Activated CD4-positive, alpha-beta T cell treated with anti-CD3 and anti-CD28 coated beads, Interleukin-2, amount 50 U/mL, for 1 hour (primary cell): ENCODE results near the gene QRFP.

ENCODE experiments used
- DNase-seq: peaks from one replicate; pipeline ENCODE4 v3.0.0-alpha.2; 2020

QRFP gene

DNA sequence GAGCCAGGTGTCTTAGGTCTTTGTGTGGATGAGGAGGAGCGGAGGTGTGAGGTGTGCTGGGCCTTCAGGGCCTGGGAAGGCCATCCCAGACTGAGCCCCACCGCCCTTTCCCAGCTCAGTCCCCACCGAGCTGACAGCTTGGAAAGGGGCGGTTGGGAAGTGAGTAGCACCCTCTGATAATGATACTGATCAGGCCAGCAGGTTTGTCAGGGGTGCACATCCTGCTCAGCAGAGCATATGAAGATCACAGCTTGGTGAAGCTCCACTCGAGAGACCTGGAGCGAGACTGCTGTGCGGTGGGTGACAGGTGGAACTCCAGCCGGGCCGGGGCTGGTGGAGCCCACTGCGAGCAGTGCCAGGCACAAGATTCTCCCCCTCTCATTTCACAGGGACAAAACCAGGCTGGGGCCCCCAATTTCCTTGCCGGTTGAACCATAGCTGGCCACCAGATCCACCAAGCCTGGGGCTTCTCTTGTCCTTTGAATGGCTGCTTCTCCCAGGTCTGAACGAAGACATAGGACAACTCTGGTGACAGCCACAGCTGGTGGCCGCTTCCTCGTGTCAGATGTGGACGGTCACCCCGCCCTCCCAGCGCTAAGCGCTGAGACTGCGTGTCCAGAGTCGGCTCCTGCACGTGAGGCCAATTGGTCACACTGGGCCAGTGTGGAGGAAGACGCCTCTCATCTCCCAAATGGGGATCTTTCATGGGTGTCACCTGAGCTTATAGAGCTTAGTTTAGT lies 8.3 kb downstream of the QRFP start:
- no peak for DNase-seq

DNA sequence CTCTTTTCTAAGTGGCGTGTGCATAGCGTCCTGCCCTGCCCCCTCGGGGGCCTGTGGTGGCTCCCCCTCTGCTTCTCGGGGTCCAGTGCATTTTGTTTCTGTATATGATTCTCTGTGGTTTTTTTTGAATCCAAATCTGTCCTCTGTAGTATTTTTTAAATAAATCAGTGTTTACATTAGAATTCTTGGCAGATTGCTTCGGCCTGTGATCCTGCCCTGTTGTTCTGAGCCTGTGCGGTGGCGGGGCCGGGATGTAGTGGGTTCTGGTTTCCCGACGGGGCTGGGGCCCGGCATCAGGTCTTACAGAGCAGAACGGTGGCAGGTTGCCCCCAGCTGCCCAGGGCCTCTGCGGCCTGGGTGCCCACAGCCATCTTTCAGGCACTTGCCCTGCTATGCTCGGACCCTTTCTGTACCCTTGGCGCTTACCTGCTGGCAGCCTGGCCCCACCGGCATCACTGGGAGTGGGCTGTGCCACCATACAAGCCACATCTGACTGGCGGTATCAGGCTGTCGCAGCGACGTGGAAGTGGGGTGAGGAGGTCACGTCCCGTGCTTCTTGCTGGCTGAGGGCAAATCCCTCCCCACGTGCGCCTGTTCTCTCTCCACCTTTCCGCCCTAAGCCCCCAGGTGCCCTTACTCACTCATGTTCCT lies 9.0 kb downstream of the QRFP start:
- DNase-seq = no peak

DNA sequence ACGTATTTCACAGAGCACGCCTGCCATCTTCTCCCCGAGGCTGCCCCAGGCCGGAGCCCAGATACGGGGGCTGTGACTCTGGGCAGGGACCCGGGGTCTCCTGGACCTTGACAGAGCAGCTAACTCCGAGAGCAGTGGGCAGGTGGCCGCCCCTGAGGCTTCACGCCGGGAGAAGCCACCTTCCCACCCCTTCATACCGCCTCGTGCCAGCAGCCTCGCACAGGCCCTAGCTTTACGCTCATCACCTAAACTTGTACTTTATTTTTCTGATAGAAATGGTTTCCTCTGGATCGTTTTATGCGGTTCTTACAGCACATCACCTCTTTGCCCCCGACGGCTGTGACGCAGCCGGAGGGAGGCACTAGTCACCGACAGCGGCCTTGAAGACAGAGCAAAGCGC lies 9.6 kb downstream of the QRFP start:
- no peak for DNase-seq

DNA sequence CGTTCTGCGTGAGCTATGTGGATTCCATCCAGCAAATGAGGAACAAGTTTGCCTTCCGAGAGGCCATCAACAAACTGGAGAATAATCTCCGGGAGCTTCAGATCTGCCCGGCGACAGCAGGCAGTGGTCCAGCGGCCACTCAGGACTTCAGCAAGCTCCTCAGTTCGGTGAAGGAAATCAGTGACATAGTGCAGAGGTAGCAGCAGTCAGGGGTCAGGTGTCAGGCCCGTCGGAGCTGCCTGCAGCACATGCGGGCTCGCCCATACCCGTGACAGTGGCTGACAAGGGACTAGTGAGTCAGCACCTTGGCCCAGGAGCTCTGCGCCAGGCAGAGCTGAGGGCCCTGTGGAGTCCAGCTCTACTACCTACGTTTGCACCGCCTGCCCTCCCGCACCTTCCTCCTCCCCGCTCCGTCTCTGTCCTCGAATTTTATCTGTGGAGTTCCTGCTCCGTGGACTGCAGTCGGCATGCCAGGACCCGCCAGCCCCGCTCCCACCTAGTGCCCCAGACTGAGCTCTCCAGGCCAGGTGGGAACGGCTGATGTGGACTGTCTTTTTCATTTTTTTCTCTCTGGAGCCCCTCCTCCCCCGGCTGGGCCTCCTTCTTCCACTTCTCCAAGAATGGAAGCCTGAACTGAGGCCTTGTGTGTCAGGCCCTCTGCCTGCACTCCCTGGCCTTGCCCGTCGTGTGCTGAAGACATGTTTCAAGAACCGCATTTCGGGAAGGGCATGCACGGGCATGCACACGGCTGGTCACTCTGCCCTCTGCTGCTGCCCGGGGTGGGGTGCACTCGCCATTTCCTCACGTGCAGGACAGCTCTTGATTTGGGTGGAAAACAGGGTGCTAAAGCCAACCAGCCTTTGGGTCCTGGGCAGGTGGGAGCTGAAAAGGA lies 10.9 kb downstream of the QRFP start:
- no peak for DNase-seq

DNA sequence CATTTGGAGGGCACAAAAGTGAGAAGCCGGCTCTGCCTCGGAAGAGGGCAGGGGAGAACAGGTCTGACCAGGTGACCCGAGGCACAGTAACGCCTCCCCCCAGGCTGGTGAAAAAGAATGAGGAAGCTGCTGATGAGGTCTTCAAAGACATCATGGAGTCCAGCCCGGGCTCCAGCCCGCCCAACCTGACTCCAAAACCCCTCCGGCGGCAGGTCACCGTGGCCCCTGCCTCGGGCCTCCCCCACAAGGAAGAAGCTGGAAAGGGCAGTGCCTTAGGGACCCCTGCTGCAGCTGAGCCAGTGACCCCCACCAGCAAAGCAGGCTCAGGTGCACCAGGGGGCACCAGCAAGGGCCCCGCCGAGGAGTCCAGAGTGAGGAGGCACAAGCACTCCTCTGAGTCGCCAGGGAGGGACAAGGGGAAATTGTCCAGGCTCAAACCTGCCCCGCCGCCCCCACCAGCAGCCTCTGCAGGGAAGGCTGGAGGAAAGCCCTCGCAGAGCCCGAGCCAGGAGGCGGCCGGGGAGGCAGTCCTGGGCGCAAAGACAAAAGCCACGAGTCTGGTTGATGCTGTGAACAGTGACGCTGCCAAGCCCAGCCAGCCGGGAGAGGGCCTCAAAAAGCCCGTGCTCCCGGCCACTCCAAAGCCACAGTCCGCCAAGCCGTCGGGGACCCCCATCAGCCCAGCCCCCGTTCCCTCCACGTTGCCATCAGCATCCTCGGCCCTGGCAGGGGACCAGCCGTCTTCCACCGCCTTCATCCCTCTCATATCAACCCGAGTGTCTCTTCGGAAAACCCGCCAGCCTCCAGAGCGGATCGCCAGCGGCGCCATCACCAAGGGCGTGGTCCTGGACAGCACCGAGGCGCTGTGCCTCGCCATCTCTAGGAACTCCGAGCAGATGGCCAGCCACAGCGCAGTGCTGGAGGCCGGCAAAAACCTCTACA lies 11.8 kb downstream of the QRFP start:
- no peak for DNase-seq

DNA sequence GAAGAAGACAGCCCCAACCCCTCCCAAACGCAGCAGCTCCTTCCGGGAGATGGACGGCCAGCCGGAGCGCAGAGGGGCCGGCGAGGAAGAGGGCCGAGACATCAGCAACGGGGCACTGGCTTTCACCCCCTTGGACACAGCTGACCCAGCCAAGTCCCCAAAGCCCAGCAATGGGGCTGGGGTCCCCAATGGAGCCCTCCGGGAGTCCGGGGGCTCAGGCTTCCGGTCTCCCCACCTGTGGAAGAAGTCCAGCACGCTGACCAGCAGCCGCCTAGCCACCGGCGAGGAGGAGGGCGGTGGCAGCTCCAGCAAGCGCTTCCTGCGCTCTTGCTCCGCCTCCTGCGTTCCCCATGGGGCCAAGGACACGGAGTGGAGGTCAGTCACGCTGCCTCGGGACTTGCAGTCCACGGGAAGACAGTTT lies 12.5 kb downstream of the QRFP start:
- no peak for DNase-seq

DNA sequence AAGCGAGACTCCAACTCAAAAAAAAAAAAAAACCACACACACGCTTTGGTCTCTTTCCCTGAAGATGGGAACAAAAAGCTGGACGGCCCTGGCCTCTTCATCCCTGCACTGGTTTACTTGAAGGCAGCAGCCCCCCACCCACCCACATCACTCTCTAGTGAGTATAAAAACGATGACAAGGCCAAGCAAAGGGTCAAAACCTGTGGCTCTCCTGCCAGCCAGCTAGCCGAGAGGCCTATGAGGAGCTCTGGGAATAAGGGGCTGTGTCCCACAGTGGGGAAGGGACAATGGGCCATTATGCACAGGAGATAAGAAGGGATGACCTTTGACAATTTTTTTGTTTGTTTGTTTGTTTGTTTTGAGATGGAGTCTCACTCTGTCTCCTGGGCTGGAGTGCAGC lies 13.1 kb downstream of the QRFP start:
- DNase-seq = no peak

DNA sequence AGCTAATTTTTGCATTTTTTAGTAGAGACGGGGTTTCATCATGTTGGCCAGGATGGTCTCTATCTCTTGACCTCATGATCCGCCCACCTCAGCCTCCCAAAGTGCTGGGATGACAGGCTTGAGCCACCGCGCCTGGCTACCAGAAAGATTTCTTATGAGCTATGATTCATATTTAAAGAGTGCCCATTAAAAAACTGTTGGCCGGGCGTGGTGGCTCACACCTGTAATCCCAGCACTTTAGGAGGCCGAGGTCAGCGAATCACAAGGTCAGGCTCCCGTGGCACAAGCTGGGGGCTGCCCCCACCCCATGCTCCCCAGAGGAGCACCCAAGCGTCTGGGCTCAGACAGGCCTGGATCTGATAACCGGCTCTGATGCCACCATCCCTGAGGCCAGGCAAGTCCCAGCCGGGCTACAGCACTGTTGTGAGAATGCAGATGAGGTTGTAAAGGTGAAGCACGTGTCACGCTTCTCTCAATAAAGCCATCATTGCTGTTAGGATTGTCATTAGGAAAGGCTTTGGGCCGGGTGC lies 13.9 kb downstream of the QRFP start:
- no peak for DNase-seq

DNA sequence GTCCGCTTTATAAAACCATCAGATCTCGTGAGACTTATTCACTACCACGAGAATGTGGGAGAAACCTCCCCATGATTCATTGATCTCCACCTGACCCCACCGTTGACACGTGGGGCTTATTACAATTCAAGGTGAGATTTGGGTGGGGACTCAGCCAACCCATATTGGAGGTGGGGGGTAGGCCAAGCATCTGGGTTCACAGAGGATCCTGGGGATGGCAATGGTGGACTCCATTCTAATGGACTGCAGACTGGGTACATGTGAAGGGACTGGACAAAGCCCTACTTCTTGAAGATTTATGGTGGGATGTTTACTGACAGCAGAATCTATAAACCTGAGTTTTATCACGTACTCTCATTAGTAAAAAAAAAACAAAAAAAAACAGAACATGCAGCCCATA lies 15.1 kb downstream of the QRFP start:
- no peak for DNase-seq

DNA sequence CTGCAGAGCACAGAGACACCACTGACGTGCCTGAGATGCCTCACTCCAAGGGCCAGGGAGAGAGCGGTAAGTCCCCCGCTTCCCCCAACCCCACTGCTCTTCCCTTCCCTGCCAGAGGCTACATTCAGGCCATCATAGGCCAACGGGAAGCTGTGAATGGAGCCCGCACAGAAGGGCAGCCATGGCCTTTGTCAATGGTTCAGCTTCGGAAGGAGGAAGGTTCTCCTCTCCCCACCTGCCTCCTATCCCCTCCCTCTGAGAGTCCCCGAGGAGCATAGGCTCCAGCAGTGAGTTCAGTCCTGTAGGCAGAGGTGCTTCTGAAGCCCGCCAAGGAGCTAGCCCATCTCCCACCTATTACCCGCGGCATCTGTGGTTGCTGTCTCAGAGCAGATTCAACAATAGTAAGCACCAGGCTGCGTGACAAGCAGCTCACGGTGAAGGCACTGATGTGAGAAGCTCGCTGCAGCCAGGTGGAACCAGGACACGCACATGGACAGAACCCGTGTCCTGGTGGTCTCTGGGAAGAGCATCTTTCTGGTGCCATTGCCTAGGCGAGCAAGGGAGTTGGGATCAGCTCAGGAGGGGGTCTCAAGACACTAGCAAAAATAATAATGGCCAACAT lies 15.9 kb downstream of the QRFP start:
- no peak for DNase-seq

DNA sequence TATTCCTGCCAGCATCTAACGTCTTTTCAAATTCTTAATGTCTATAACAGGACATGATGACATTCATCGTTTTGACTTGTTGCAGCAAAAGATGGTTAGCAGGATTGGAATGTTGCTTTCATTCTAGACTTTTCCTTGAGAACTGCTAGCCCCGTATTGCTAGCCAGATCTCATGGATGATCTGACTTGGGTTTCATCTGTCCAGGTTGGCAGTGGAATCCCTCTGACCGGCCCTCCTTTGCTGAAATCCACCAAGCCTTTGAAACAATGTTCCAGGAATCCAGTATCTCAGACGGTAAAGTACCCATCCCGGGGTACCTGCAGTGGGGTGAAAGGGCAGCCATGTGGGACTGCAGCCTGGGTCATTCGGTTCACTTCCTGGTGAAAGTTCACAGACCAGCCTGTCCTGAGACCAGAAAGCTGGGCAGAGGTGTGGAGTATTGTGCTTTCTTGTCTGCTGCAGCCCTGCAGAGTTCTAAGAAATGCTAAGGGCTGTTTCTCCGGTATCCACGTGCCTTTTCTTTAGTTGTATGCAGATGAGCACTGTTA lies 16.7 kb downstream of the QRFP start:
- no peak for DNase-seq

DNA sequence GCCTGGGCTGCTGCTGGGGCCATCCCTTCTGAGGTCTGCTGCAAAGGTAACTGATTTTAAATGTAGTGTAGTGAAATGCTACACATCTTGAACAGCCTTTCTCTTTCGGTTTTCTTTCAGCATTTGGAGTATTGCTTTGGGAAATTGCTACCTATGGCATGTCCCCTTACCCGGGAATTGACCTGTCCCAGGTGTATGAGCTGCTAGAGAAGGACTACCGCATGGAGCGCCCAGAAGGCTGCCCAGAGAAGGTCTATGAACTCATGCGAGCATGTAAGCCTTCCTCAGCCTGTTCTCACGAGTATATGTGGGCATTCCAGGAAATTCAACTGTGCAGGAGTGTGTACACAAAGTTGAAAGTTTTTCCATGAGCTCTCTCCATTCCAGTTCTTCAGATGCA lies 18.3 kb downstream of the QRFP start:
- no peak for DNase-seq

DNA sequence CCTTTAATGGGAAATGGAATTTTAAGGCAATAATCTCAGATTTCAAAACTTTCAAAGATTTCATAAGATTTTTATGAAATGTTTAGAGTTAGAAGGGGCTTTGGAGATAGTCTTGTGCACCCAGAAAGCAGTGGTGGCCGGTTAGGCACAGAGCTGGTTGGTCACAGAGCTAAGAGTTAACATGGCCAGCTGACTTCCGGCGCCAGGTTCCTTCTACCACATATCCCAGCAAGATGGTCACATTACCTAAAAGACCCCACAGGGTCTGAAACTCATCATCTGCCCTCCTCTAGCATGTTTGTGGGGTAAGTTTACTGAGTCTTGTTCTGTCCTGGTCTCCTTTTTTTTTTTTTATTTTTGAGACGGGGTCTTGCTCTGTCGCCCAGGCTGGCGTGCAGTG lies 19.3 kb downstream of the QRFP start:
- no peak for DNase-seq

DNA sequence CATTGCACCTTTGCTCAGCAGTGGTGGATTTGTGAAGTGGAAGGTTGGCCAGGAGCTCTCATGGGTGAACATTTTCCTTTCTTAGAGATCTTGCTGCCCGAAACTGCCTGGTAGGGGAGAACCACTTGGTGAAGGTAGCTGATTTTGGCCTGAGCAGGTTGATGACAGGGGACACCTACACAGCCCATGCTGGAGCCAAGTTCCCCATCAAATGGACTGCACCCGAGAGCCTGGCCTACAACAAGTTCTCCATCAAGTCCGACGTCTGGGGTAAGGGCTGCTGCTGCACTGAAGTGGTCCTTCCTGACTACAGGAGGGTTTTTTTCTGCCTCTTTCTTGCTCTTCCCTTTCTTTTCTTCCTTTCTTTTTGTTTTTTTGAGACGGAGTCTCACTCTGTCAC lies 21.8 kb downstream of the QRFP start:
- DNase-seq = no peak

DNA sequence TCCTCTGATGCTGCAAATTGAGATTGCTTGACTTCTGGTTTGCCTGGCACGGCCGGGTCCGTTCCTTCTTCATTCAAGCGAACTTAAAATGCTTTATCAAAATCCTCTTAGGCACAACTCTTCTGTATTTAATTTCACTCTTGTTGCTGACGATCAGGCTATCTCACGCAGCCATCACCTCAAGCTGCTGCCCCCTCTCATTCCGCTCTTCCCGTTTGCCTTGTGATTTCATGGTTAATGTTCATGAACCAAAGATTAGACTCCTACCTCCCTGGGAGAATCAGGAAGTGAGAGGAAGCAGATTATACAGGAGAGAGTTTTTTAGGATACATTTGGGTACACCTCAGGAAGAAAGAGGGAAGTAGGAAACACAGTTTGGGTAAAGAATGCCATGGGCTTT lies 22.6 kb downstream of the QRFP start:
- DNase-seq = no peak

DNA sequence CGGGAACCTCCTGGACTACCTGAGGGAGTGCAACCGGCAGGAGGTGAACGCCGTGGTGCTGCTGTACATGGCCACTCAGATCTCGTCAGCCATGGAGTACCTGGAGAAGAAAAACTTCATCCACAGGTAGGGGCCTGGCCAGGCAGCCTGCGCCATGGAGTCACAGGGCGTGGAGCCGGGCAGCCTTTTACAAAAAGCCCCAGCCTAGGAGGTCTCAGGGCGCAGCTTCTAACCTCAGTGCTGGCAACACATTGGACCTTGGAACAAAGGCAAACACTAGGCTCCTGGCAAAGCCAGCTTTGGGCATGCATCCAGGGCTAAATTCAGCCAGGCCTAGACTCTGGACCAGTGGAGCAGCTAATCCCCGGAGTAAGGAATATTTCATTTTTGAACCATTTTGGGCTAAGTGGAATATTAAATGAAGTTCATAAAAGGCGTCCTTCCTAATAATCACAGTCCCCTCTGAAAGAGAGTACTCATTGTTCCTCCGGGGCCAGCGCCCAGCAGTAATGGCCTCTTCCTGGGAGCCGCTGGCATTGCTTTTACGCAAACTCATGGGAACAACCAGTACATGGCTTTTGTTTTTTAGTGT lies 23.6 kb downstream of the QRFP start:
- DNase-seq = no peak

DNA sequence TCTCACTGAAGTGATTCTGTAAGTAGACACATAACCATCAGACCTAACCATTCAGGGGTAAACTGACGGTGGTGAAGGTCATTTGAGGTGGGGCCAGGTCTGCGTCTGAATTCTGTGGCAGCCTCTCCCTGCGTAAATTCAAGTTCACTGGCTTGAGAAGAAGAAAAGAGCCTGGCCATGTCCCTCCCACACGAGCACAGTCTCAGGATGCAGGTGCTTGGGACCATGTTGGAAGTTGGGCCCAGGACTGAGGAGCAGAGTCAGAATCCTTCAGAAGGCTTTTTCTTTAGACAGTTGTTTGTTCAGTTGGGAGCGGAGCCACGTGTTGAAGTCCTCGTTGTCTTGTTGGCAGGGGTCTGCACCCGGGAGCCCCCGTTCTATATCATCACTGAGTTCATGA lies 24.1 kb downstream of the QRFP start:
- no peak for DNase-seq

DNA sequence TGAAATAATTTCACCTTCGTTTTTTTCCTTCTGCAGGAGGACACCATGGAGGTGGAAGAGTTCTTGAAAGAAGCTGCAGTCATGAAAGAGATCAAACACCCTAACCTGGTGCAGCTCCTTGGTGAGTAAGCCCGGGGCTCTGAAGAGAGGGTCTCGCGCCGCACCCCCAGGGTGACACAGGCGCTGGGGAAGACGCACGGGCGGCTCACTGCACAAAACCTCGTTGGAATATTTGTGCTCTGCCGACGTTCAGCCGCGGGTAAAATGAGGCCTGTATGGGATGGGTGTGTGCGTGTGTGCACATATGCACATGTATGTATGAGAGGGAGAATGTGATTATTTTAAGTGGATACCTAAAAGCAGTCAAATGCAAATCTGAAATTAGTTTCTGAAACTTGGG lies 24.5 kb downstream of the QRFP start:
- DNase-seq = no peak

DNA sequence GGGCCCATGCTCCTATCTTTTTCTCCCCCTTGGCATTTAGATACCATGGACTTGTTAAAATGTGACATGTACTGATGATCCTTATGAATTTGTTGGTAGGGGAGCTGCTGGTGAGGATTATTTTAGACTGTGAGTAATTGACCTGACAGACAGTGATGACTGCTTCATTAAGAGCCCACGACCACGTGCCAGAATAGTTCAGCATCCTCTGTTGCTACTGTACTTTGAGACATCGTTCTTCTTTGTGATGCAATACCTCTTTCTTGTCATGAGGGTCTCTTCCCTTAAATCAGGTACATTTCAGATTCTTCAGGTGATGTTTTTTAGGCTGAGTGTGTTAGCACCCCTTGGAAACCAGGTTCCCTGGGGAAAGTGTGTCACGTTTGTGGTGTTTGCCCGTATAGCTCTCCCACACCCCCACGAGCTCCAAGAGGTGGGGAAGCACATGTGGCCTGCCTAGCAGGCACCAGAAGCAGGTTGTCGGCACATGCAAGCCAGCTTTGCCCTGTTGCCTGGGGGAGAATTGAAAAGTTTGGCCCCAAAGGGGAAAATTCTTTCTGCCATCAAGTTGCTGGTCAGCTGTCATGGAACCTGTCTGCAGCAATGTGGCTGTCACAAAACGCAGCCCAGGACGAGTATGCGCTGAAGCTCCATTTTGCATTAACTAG lies 25.1 kb downstream of the QRFP start:
- DNase-seq = no peak

DNA sequence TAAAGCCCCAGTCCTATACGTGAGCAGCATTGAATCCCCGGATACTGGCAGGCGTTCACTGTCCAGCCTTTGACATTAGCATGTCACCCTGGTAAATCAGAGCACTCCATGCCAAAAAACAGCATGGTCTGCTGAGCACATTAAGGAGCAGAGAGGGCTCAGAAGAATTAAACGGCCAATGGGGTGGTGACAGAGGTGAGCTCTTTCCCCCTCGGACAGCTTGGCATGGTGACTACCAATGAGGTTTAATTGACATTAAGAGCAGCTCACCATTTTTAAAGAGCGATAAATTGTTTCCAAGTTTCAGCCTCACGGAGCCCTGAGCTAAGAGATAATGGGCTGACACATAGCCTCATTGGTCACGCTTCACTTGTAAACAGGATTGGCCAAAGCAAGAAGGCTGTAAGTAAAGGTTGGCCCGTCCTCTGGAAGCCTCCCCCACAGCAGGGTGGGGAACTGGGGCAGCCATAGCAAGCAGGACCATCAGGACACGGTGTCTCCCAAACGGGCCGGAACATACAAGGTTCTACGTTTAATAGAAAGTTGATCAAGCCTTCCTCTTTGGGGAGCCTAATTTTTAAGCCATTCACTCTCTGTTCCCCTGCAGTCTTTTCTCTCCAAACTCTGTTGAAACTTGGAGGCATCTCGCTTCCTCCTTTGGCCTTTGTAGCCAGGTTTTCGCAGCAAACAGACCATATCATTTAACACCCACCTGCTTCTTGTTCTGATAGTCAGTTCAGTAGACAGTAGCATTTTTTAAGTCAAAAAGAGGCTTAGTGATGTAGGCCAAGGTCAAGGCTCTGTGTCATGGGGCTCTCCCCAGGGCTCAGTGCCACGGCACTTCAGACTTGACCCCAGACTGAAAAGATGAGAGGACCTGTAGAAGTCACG lies 25.9 kb downstream of the QRFP start:
- DNase-seq = no peak
